ENCODE data around the gene B4GALT5.
A peak's percentile ranks its signal among the peaks of the same experiment; 100 is the strongest.
"Not testable (repeated sequence)": the region's sequence is repeated elsewhere in the genome, so short reads cannot be mapped to it uniquely, and the experiment has no call there.

B4GALT5 gene

DNA sequence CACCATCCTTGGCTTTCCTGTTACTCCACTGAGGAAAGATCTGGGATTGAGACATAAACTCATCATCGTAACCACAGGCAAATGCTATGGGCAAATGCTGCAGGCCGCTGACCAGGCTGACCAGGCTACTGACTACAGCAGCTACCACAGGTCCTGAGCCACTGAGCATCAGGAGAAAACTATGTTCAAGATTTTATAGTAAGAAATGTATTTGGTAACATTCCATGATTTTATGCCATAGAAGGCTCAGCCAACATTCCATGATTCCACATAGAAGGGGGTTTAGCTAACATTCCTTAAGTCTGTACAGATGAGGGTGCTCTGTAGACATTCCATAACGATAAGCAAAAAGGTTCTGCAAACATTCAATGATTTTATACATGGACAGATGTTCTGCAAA, 16.1 kb upstream of the B4GALT5 start:
- no peak for DNase-seq

DNA sequence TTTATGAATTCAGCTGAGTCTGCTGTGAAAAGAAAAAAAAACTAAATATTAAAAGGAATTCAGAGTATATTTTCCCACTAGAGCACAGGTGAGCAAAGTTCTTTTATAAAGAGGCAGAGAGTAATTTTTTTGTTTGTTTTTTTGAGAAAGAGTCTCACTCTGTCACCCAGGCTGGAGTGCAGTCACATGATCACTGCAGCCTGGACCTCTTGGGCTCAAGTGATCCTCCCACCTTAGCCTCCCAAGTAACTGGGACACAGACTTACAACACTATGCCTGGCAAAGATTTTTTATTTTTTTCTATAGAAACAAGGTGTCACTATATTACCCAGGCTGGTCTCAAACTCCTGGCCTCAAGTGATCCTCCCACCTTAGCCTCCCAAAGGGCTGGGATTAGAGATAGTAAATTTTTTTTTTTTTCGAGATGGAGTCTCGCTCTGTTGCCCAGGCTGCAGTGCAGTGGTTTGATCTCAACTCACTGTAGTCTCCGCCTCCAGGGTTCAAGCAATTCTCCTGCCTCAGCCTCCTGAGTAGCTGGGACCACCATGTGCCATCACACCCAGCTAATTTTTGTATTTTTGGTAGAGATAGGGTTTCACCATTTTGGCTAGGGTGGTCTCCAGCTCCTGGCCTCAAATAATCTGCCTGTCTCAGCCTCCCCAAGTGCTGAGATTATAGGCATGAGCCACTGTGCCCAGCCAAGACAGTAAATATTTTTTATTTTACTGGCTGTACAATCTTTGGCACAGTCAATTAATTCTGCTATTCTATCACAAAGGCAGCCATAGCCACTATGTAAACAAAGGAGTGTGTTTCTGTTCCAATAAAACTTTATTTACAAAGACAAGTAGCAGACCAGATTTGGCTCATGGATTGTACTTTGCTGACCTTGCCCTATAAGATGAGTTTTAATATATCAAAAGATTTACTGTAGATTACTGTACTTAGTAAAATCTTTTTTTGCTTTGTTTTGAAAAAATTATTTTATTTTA, 14.5 kb upstream of the B4GALT5 start:
- DNase-seq = no peak

DNA sequence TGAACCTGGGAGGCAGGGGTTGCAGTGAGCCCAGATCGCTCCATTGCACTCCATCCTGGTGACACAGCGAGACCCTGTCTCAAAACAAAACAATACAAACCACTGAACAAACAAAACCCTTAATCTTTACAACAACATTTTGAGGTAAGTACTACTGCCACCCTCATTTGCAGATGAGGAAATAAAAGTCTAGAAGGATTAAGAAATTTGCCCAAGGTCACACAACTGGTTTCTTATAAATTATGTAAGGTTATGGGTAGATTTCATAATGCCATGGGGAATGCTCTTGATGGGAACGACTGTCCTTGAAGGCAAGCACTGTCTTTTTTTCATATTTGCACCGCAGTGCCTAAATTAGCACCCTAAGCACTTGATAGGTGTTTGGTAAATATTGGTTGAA, 13.8 kb upstream of the B4GALT5 start:
- DNase-seq = no peak

DNA sequence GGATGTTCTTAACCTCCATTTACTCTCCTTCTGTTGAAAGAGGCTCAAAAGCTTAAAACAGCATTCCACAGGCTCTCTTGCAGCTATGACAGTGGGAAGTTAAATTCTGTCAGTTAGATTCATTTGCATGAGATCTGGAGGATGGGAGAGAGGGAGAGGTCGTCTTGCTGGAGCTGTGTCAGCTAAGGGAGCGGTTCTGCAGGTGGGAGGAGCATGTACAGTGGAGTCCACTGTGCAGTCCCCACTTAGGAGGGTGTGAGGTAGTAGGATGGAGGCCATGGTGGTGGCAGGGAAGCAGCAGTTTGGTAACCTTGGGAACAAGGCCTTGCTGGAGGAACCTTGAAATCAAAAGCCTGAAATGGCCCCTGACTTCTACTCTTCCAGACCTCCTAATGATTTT, 12.0 kb upstream of the B4GALT5 start:
- DNase-seq = no peak

DNA sequence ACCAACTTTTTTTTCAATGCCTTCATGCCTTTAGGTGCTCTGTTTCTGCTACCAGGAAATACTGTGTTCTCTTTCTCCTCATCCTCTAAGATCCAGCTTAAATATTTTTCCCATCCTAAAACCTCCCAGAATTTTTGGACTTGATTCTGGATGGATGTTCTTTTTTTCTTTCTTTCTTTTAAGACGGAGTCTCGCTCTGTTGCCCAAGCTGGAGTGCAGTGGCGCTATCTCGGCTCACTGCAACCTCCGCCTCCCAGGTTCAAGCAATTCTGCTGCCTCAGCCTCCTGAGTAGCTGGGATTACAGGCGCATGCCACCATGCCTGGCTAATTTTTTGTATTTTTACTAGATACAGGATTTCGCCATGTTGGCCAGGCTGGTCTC, 11.5 kb upstream of the B4GALT5 start:
- not testable (repeated sequence) for DNase-seq

DNA sequence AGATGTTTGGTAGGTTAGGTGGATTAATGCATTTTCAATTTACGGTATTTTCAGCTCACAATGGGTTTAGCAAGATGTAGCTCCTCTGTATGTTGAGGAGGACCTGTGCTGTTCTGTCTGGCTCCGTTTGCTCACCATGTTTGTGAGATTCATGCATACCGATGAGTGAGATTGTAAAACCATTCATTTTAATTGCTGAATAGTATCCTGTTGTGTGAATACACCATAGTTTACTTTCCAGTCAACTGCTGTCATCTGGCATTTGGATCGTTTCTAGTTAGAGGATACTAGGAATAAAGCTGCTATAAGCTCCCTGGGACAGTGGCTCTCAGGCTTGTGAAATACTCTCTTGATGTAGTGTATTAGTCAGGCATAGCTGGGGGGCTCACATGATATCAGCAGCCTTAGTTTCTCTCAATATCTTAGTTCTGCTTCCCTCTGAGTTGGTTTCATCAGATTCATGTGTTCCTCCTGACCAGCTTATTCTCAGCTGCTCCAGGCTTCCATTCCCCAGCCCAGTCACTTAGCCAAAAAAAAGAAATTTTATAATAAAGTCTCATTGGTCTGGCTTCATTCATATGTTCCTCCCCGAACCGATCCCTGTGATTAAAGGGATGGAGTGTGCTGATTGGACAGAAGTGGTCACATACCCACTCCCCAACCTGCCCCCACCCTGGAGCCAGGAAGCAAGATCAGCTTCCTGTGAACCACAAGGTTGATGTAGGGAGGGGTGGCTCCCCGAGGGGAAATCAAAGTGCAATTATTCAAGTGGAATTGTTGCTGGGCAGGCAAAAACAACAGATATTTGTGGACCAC, 10.9 kb upstream of the B4GALT5 start:
- DNase-seq = no peak

DNA sequence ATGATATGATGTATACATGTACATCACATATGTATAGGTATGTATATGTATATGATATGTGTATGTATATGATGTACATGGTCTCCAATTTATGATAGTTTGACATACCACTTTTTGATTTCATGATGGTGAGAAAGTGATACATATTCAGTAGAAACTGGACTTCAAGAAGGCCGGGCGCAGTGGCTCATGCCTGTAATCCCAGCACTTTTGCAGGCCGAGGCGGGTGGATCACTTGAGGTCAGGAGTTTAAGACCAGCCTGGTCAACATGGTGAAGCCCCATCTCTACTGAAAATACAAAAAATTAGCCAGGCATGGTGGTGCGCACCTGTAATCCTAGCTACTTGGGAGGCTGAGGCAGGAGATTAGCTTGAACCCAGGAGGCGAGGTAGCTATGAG, 10.1 kb upstream of the B4GALT5 start:
- DNase-seq = not testable (repeated sequence)

DNA sequence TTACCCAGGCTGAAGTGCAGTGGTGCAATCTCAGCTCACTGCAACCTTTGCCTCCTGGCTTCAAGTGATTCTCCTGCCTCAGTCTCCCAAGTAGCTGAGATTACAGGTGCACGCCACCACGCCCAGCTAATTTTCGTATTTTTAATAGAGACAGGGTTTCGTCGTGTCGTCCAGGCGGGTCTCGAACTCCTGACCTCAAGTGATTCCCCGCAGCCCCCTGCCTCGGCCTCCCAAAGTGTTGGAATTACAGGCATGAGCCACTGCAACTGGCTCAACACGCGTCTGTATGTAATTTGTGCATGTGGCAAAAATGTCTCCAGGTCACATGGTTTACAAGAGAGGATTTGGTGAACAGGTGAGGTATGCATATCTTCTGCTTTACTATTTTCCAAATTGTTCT, 7.6 kb upstream of the B4GALT5 start:
- DNase-seq = not testable (repeated sequence)

DNA sequence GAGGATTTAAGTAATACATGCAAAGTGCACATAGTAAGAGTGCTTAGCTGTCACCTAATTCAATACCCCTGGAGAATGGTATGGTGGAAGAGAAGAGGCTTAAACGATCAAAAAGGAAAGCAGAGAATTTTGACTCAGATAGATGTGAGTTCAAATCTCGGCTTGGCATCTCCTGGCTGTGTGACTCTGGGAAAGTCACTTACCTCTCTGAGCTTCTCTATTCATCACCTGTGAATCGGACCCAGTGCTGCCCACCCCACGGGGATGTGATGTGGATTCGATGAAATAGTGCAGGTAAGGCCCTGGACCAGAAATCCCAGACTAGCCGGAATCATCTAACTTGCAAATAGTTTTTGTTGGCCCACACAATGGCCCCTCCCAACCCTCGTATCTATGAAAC, 1.8 kb upstream of the B4GALT5 start:
- DNase-seq = no peak

DNA sequence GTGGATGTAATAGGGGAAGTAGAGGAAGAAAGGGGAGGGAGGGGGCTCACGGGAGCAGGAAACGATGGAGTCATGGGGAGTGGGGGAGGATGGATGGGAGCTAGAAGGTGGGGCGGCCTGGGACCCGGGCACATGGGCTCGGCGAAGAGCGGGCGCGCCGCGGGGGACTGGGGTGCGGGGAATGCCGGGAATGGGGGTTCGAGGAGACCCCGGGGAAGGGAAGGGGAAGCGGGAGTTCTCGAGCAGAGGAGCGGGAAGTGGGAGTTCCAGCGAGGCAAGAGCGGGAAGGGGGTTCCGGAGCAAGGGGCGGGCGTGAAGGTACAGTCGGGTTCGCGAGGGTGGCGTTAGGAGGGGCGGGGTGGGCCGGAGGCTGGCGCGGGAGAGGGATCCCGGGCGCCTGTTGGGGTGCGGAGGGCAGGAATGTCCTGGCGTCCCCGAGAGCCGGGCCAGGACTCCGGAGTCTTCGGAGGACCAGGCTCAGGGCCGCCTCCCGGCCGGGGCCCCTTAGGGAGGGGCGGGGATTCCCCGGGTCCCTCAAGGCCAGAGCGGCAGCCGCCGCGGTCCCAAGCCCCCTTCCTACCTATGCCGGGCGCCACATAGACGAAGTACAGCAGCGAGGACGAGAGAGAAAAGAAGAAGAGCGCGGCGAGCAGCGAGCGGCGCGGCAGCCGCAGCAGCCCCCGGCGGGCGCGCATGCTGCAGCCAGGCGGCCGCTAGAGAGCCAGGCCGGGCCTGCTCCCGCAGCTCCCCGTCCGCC, 504 bp downstream of the B4GALT5 start:
- peak; percentile 61 for DNase-seq

DNA sequence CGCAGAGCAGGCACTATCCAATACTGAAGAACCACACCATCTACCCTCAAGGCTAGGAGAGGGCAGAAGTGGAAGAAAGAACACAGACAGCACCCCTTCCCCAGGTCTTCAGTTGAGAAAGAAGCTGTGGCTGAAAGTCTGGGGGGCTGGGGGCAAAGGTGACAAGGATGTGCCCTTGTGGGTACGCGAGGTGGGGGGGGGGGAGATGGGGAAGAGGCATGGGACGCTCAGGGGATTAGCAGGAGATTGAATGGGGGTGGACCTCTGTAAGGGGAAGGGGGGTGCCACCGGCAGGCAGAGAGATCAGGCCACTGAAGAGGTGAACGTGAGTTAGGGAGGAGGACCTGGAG, 1.1 kb downstream of the B4GALT5 start:
- DNase-seq = no peak

DNA sequence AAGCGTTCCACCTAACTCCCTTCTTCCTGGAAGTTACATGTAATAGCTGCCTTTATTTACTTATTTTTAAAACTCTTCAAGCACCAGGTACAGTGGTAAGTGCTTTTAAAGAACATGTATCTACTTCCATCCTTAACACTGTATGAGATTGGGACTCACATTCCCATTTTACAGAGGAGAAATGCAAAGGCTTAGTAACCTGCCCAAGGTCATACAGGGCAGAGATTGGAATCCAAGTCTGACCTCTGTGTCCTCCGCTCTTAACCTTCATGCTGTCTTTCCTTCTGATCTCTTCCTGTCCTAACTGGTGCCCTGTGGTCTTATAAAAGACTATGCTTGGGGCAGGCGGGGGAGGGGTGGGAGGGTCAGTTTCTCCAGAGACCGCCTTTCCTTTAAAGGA, 1.6 kb downstream of the B4GALT5 start:
- DNase-seq = no peak

DNA sequence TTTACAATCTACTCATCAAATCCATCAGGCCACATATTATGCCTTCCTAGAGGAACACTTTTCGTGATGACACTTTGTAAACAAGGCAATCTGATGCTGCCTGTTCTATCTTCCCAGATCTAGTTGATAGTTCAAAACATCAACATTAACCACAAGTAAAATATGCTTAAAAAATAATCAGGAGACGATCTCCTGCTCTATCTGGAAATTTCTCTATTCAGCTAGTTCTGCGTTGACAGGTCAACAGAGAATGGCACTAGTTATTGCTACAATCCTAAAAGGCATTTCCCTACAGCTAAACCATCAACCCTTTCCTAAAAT, 2.1 kb downstream of the B4GALT5 start:
- DNase-seq = no peak

DNA sequence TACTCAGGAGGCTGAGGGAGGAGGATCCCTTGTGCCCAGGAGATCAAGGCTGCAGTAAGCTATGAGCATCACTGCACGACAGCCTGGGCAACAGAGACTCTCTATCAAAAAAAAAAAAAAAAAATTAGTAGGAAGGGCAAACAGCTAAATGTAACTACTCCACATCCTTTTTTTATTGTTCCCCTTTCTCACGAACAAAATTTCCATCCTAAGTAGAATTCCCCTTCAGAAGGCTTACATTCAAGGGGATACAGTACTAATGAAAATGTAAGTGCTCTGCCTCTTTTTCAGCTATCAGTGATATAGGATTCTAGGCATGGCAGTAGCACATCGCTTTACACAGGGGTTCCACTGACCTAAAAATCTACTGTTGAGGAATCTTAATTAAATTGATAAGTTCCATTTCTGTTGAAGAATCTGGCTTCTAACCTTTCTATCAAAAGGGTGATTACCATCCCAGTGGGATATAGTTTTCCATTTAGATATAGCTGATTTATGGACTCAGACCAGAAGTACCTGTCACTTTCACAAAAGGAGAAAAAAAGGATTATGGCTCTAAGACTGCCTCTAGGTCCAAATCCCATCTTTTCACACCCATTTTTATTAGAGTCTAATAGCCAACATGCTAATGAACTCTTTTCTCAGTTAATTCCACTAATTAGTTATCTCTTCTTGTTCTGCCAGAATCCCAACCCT, 2.6 kb downstream of the B4GALT5 start:
- no peak for DNase-seq

DNA sequence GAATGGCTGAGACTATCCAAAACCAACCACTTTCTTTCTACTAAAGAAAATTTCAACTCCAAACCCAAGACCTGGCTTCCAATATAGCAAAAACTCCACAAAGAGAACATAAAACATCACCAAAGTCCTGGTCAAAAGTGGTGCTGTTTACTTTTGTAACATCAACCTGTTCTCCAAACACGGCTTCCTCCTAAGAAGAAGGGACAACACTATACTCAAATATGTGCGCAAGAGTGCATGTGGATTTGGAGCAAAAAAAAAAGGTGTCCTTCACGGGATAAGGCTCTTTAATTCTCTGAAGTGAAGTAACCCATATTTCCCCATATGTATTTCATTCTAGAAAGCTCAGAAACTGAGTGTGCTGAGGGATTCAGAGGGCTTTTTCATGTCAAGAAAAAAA, 6.6 kb downstream of the B4GALT5 start:
- no peak for DNase-seq

DNA sequence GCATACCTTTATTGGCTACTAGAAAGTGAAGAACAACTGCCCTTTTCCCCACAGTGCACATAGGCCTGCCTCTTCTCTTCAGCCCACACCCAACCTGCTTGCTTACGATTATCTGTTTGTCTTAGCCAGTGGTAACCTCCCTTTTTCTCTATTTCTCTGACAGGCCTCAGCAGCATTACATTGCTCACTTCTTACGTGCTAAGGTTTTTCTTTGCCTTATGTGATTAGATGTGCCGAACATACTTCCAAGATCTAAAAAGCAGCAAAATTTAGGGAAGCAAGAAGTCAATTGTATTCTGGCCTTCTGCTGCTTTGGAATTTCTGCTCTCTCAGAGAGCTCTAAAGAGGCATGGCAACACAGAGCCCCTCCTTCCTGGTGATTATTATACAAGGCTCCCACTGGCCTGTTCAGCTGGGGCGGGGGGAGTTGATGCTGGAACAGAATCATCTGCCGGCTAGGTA, 7.0 kb downstream of the B4GALT5 start:
- no peak for DNase-seq

DNA sequence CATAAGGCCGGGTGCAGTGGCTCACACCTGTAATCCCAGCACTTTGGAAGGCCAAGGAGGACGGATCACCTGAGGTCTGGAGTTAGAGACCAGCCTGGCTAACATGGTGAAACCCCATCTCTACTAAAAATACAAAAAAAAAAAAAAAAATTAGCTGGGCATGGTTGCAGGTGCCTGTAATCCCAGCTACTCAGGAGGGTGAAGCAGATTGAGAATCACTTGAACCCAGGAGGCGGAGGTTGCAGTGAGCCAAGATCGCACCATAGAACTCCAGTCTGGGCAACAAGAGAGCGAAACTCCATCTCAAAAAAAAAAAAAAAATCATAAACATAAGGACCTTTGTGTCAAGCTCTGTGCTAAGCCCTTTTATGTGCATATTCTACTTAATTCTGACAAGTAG, 7.8 kb downstream of the B4GALT5 start:
- not testable (repeated sequence) for DNase-seq

DNA sequence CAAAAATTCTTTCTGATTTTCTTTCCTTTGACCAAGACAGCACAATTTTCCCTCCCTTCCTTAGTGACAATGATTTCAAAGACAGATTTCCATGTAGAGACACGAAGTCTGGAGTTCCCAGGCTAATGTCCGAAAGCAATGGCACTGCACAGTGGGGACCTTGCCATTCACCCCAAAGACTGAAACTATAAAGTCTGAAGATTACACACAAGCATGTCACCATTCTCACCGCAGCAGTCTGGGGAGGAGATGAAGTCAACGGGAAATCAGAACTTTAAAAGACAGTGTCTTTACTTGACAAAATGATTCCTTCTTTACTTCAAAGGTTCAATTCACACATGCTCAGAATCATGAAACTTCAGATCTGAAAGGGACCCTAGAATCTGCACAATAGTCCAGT, 8.3 kb downstream of the B4GALT5 start:
- DNase-seq = no peak

DNA sequence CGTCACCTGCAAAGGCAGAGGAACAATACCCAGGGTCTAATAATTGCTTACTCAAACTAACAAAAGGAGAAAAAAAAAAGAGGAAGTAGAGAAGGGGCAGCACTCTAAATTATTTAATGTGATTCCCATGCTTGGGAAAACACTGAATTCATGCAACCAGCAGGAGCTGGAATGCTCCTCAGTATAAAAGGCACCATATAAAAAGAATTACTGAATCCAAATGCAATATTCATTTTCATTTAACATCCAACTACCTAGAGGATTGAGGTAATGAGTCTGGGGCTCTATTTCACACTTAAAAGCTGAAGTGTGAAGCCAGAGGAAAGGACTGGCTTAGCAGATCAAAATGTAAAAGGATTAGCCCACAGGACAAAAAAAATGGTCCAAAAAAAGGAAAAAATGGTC, 8.7 kb downstream of the B4GALT5 start:
- DNase-seq = peak; percentile 46

DNA sequence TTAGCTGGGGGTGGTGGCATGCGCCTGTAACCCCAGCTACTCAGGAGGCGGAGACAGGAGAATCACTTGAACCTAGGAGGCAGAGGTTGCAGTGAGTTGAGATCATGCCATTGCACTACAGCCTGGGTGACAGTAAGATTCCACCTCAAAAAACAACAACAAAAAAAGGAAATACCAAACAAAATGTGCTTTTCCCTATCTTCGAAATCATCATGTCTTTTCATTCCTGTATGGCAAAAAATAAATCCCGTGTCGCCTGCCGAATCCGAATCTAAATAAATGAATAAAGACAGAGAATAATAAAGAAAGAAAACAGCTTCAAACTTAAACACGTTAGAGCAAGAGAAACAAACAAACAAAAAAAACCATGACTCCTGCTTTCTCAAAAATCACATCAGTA, 11.8 kb downstream of the B4GALT5 start:
- no peak for DNase-seq

DNA sequence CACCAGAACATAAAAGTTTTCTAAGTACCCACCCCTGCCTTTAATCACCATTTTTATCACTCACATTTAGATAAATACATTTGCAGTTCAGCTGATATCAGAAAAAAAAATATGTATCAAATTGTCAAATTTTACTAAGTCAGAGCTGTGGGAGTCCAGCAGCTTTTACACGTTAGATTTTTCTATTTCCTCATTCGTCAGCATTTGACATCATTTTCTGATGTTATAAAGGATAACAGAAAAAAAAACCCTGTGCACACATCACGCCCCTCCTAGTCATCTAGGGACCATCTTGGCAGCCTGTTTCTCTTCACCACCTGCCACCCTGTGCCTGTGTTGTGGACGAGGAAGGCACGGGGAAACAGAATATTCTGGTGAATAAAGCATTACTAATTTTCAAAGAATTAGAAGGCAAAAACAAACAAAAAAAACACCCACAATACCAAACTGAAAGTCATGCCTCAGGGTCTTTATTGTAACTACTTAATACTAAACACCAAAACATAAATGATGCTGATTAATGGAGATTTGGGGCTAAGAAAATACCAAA, 12.4 kb downstream of the B4GALT5 start:
- peak; percentile 49 for DNase-seq

DNA sequence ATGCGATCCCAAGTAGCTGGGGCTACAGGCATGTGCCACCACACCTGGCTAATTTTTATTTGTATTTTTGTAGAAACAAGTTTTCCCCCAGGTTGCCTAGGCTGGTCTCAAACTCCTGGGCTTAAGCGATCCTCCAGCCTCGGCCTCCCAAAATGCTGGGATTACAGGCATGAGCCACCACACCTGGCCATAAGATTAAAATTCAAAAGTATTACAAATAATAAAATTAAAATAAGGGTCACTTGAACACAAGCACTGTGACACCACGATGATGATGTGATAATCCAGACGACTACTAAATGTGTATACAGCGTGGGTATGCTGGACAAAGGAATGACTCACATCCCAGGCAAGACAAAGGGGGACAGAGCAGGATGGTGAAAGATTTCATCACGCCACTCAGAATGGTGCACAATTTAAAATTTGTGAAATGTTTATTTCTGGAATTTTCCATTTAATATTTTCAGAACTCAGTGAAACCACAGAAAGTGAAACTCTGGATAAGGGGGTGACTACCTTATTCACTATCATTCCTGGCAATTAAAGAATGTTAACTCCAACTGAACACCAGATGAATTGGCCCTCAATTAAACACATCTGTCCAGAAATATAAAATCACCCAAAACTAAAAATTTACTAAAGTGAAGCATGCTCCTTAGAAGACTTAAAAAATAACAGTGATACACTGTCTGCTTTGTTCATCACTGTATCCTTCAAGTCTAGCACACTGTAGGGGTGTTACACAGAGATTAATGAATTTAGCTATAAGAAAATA, 13.1 kb downstream of the B4GALT5 start:
- DNase-seq = no peak

All from NCI-H1105 (cell line).